Measurements from ENCODE around the gene GAB1. TPM values are rescaled to one million over a fixed set of nuclear protein-coding genes. Genes with fewer than 3 reads are reported as not detected.
A peak's percentile ranks its signal among the peaks of the same experiment; 100 is the strongest.

Gene GAB1
- total RNA-seq, 2 experiments from 2014 or later, result 0.37 to 0.79 TPM

- Mint-ChIP-seq H3K9me3 (ENCODE audit: insufficient read depth) (no peaks in the 10 kb centered on the region), H3K4me1 (ENCODE audit: low read depth) (no peaks in the 10 kb centered on the region), H3K36me3 (ENCODE audit: low read depth) (no peaks in the 10 kb centered on the region), H3K27ac (no peak overlapping the region), H3K4me3 (no peak overlapping the region), H3K27me3 (ENCODE audit: low read depth) (peaks cover 16% of the 10 kb centered on the region)
- no peak for DNase-seq
- CTCF ChIA-PET, result no interaction called here
- no peak for ATAC-seq
- POLR2A ChIA-PET, result no interaction called here
These were observed 16.0 kb downstream of the GAB1 start for GRCh38 chr4:143352720-143353119.

GRCh38 chr4:143353797-143354196, 17.1 kb downstream of the GAB1 start:
- ChIA-PET CTCF (no interaction called here), POLR2A (no interaction called here)
- Mint-ChIP-seq H3K4me1 (ENCODE audit: low read depth) (peaks cover 5% of the 10 kb centered on the region), H3K27ac (no peak overlapping the region), H3K27me3 (ENCODE audit: low read depth) (peaks cover 16% of the 10 kb centered on the region), H3K4me3 (no peak overlapping the region), H3K9me3 (ENCODE audit: insufficient read depth) (no peaks in the 10 kb centered on the region), H3K36me3 (ENCODE audit: low read depth) (no peaks in the 10 kb centered on the region)
- ATAC-seq, result no peak
- DNase-seq, result no peak

GRCh38 chr4:143354990-143355389, 18.3 kb downstream of the GAB1 start:
- H3K4me1 Mint-ChIP-seq (ENCODE audit: low read depth), result peaks cover 17% of the 10 kb centered on the region
- H3K36me3 Mint-ChIP-seq (ENCODE audit: low read depth), result peaks cover 9% of the 10 kb centered on the region
- H3K27ac Mint-ChIP-seq, result no peak overlapping the region
- H3K4me3 Mint-ChIP-seq, result no peak overlapping the region
- POLR2A ChIA-PET, result no interaction called here
- ATAC-seq (no peak), DNase-seq (no peak)
- no peaks in the 10 kb centered on the region for H3K9me3 Mint-ChIP-seq (ENCODE audit: insufficient read depth)
- CTCF ChIA-PET, result no interaction called here
- H3K27me3 Mint-ChIP-seq (ENCODE audit: low read depth), result peaks cover 16% of the 10 kb centered on the region

GRCh38 chr4:143355540-143356217, 19.0 kb downstream of the GAB1 start:
- Mint-ChIP-seq H3K4me3 (no peak overlapping the region), H3K4me1 (ENCODE audit: low read depth) (peaks cover 19% of the 10 kb centered on the region), H3K36me3 (ENCODE audit: low read depth) (peaks cover 9% of the 10 kb centered on the region), H3K27me3 (ENCODE audit: low read depth) (peaks cover 16% of the 10 kb centered on the region), H3K27ac (no peak overlapping the region), H3K9me3 (ENCODE audit: insufficient read depth) (no peaks in the 10 kb centered on the region)
- ATAC-seq (no peak), DNase-seq (no peak)
- ChIA-PET CTCF (no interaction called here), POLR2A (no interaction called here)

- H3K36me3 Mint-ChIP-seq (ENCODE audit: low read depth), result peaks cover 9% of the 10 kb centered on the region
- no peak overlapping the region for H3K27ac Mint-ChIP-seq
- DNase-seq (no peak), ATAC-seq (no peak)
- H3K9me3 Mint-ChIP-seq (ENCODE audit: insufficient read depth), result no peaks in the 10 kb centered on the region
- ChIA-PET CTCF (no interaction called here), POLR2A (no interaction called here)
- H3K4me1 Mint-ChIP-seq (ENCODE audit: low read depth), result peaks cover 19% of the 10 kb centered on the region
- no peak overlapping the region for H3K4me3 Mint-ChIP-seq
- H3K27me3 Mint-ChIP-seq (ENCODE audit: low read depth), result peaks cover 16% of the 10 kb centered on the region
These were observed 19.8 kb downstream of the GAB1 start for GRCh38 chr4:143356493-143356892.

- Mint-ChIP-seq H3K27ac (no peak overlapping the region), H3K4me3 (no peak overlapping the region), H3K36me3 (ENCODE audit: low read depth) (peaks cover 9% of the 10 kb centered on the region), H3K4me1 (ENCODE audit: low read depth) (peaks cover 19% of the 10 kb centered on the region), H3K9me3 (ENCODE audit: insufficient read depth) (peaks cover 2% of the 10 kb centered on the region), H3K27me3 (ENCODE audit: low read depth) (peaks cover 16% of the 10 kb centered on the region)
- DNase-seq (no peak), ATAC-seq (no peak)
- CTCF ChIA-PET, result interaction anchor here (1.0 kb wide), 1 partner anchor 9 kb away, joined by 3 read pairs; no protein-coding TSS in a partner anchor
- POLR2A ChIA-PET, result no interaction called here
These were observed 20.6 kb downstream of the GAB1 start for GRCh38 chr4:143357161-143357845.

GRCh38 chr4:143358419-143358818, 21.7 kb downstream of the GAB1 start:
- ChIA-PET POLR2A (interaction anchor here (1.4 kb wide), 1 partner anchor 14 kb away, joined by 3 read pairs; no protein-coding TSS in a partner anchor), CTCF (interaction anchor here (1.2 kb wide), 1 partner anchor 18 kb away, joined by 4 read pairs; no protein-coding TSS in a partner anchor)
- DNase-seq (no peak), ATAC-seq (no peak)
- Mint-ChIP-seq H3K4me1 (ENCODE audit: low read depth) (peaks cover 27% of the 10 kb centered on the region), H3K4me3 (no peak overlapping the region), H3K9me3 (ENCODE audit: insufficient read depth) (peaks cover 3% of the 10 kb centered on the region), H3K36me3 (ENCODE audit: low read depth) (peaks cover 9% of the 10 kb centered on the region), H3K27me3 (ENCODE audit: low read depth) (peaks cover 8% of the 10 kb centered on the region), H3K27ac (peak overlapping the region; percentile 81)

- ATAC-seq (peak; percentile 86), DNase-seq (peak; percentile 55)
- peaks cover 27% of the 10 kb centered on the region for H3K4me1 Mint-ChIP-seq (ENCODE audit: low read depth)
- ChIA-PET CTCF (interaction anchor here (1.2 kb wide), 1 partner anchor 19 kb away, joined by 4 read pairs; no protein-coding TSS in a partner anchor), POLR2A (interaction anchor here (1.4 kb wide), 1 partner anchor 13 kb away, joined by 3 read pairs; no protein-coding TSS in a partner anchor)
- peaks cover 3% of the 10 kb centered on the region for H3K27me3 Mint-ChIP-seq (ENCODE audit: low read depth)
- H3K4me3 Mint-ChIP-seq, result peak overlapping the region; percentile 34
- H3K27ac Mint-ChIP-seq, result peak overlapping the region; percentile 81
- peaks cover 3% of the 10 kb centered on the region for H3K9me3 Mint-ChIP-seq (ENCODE audit: insufficient read depth)
- peaks cover 9% of the 10 kb centered on the region for H3K36me3 Mint-ChIP-seq (ENCODE audit: low read depth)
These were observed 22.4 kb downstream of the GAB1 start for GRCh38 chr4:143358923-143359643.

GRCh38 chr4:143359644-143360193, 23.0 kb downstream of the GAB1 start:
- DNase-seq (no peak), ATAC-seq (no peak)
- POLR2A ChIA-PET, result interaction anchor here (1.4 kb wide), 1 partner anchor 13 kb away, joined by 3 read pairs; no protein-coding TSS in a partner anchor
- Mint-ChIP-seq H3K9me3 (ENCODE audit: insufficient read depth) (peaks cover 3% of the 10 kb centered on the region), H3K4me1 (ENCODE audit: low read depth) (peaks cover 27% of the 10 kb centered on the region), H3K27me3 (ENCODE audit: low read depth) (peaks cover 2% of the 10 kb centered on the region), H3K27ac (peak overlapping the region; percentile 81), H3K36me3 (ENCODE audit: low read depth) (peaks cover 9% of the 10 kb centered on the region), H3K4me3 (peak overlapping the region; percentile 34)
- CTCF ChIA-PET, result no interaction called here

GRCh38 chr4:143360838-143361625, 24.4 kb downstream of the GAB1 start:
- DNase-seq (no peak), ATAC-seq (no peak)
- H3K4me3 Mint-ChIP-seq, result no peak overlapping the region
- H3K36me3 Mint-ChIP-seq (ENCODE audit: low read depth), result peaks cover 9% of the 10 kb centered on the region
- ChIA-PET CTCF (no interaction called here), POLR2A (interaction anchor here (0.6 kb wide), 1 partner anchor 19 kb away, joined by 4 read pairs; no protein-coding TSS in a partner anchor)
- H3K27me3 Mint-ChIP-seq (ENCODE audit: low read depth), result no peaks in the 10 kb centered on the region
- H3K27ac Mint-ChIP-seq, result no peak overlapping the region
- H3K4me1 Mint-ChIP-seq (ENCODE audit: low read depth), result peaks cover 27% of the 10 kb centered on the region
- peaks cover 3% of the 10 kb centered on the region for H3K9me3 Mint-ChIP-seq (ENCODE audit: insufficient read depth)

GRCh38 chr4:143362349-143363046, 25.8 kb downstream of the GAB1 start:
- Mint-ChIP-seq H3K36me3 (ENCODE audit: low read depth) (peaks cover 9% of the 10 kb centered on the region), H3K4me1 (ENCODE audit: low read depth) (peaks cover 27% of the 10 kb centered on the region), H3K27me3 (ENCODE audit: low read depth) (no peaks in the 10 kb centered on the region), H3K9me3 (ENCODE audit: insufficient read depth) (peaks cover 3% of the 10 kb centered on the region), H3K4me3 (no peak overlapping the region), H3K27ac (no peak overlapping the region)
- POLR2A ChIA-PET, result no interaction called here
- ATAC-seq, result no peak
- CTCF ChIA-PET, result no interaction called here
- peak; percentile 29 for DNase-seq
